Spleen (tissue), 11 donors: ENCODE measurements around the gene ELOB. TPM values are rescaled to one million over a fixed set of nuclear protein-coding genes. Genes with fewer than 3 reads are reported as not detected.

ENCODE experiments used
- DNase-seq: peaks from one replicate; pipeline ENCODE4 v3.0.0-alpha.2; 2020
- H3K27ac ChIP-seq, 8 donors: fragments of 200-600 bp; sonication (generic) in 7 of 8; 1 replicate in 4 of 8; 2 replicates in 4 of 8; pipeline versions ENCODE4 v1.5.0 to v1.8.0; 2016 to 2021; ENCODE audit warnings: inconsistent platforms in 4 of 8, mild to moderate bottlenecking in 4 of 8, moderate library complexity in 1 of 8
- H3K27me3 ChIP-seq, 7 donors: fragments of 200-600 bp; sonication (generic) in 6 of 7; replicated peaks in 1 of 7; 1 replicate in 4 of 7; 2 replicates in 3 of 7; pipeline versions ENCODE4 v1.5.0 to v1.8.0; 2016 to 2021; ENCODE audit warnings: inconsistent platforms in 3 of 7, mild to moderate bottlenecking in 1 of 7
- H3K36me3 ChIP-seq, 6 donors: fragments of 200-600 bp; sonication (generic) in 5 of 6; 1 replicate in 4 of 6; 2 replicates in 2 of 6; pipeline versions ENCODE4 v1.5.0 to v1.8.0; 2016 to 2021; ENCODE audit warnings: inconsistent platforms in 2 of 6
- H3K4me1 ChIP-seq, 6 donors: fragments of 200-600 bp; sonication (generic) in 5 of 6; 1 replicate in 3 of 6; 2 replicates in 3 of 6; pipeline versions ENCODE4 v1.5.0 to v1.8.0; 2016 to 2021; ENCODE audit warnings: inconsistent platforms in 3 of 6
- H3K4me3 ChIP-seq, 8 donors: fragments of 200-600 bp; sonication (generic) in 7 of 8; 1 replicate in 4 of 8; 2 replicates in 4 of 8; pipeline versions ENCODE4 v1.5.0 to v1.8.0; 2016 to 2021; ENCODE audit warnings: inconsistent platforms in 4 of 8, mild to moderate bottlenecking in 4 of 8, moderate library complexity in 2 of 8
- H3K9me3 ChIP-seq, 8 donors: fragments of 200-600 bp; sonication (generic) in 7 of 8; 1 replicate in 4 of 8; 2 replicates in 4 of 8; pipeline versions ENCODE4 v1.5.0 to v1.8.0; 2016 to 2021; ENCODE audit warnings: inconsistent platforms in 4 of 8
- CTCF ChIP-seq, 11 experiments: fragments of 200-600 bp in 7 of 11; fragments of 450-650 bp in 4 of 11; sonication (generic) in 4 of 11; IDR thresholded peaks in 8 of 11; conservative IDR thresholded peaks in 3 of 11; 1 replicate in 7 of 11; 2 replicates in 4 of 11; pipeline versions ENCODE4 v1.4.0 to v1.8.0; 2016 to 2021; ENCODE audit warnings: antibody characterized with exemption in 11 of 11, inconsistent platforms in 4 of 11, mild to moderate bottlenecking in 1 of 11
- POLR2A ChIP-seq, 3 donors: fragments of 450-650 bp; IDR thresholded peaks; one replicate each; pipeline ENCODE4 v1.5.1; 2017; ENCODE audit warnings: antibody characterized with exemption in 3 of 3, mild to moderate bottlenecking in 1 of 3
- POLR2AphosphoS5 ChIP-seq, 3 donors: sonication (generic); formaldehyde crosslinking; IDR thresholded peaks; one replicate each; pipeline ENCODE4 v1.5.1; 2017; ENCODE audit warnings: antibody characterized with exemption in 3 of 3
- WGBS, 5 donors: extraction: QIAGEN DNeasy Blood & Tissue Kit in 3 of 5; methylation state at CpG; one replicate each; pipeline versions ENCODE4 v1.1.5 to v1.1.7; 2013 to 2018; 5-methylcytosine and 5-hydroxymethylcytosine counted together
- intact Hi-C: fragments of 100-400 bp; cut with DNase I; formaldehyde crosslinking; loops from one replicate; pipeline ENCODE4 v1.15.0; 2023; ENCODE audit warnings: low total_unique reads
- polyA plus RNA-seq, 3 donors: library from polyadenylated mRNA; stranded (reverse); fragments of 200-250 nt; gene quantifications; one replicate each; pipeline ENCODE4 v1.2.1, GENCODE V29; 2013
- total RNA-seq, 7 donors: library from RNA; depleted of rRNA in 3 of 7; stranded (reverse); fragments of >200 nt in 3 of 7; fragmentation: NEBNext Ultra II Directional in 4 of 7; extraction: Animal tissue kit (Norgen Biotek cat#: 25700) in 4 of 7; gene quantifications; one replicate each; pipeline versions ENCODE4 v1.1.0 to v1.2.1, GENCODE V29; 2016 to 2021
- donor health status: healthy with polysubstance abuse.
- donor health status: DM: no; HTN: no; CAD: no; lungs with moderate emphysema.
- donor health status: DM: no; HTN: no; CAD: no.
- donor health status: Bipolar disorder and iron deficiency.
- donor health status: healthy.
- donor health status: DM: no; HTN: no; CAD: no.
- donor health status: DM: yes; HTN: yes; CAD: no.

ELOB gene
- total and polyA plus RNA-seq, 10 donors = 128 to 467 (median 219) TPM

- Histone ChIP-seq H3K9me3 (no peaks in the 10 kb centered on the region), H3K27me3 (peaks cover 0 to 71% (median 48%) of the 10 kb centered on the region in 7 donors), H3K4me1 (peaks cover 5 to 21% (median 17%) of the 10 kb centered on the region in 6 donors), H3K4me3 (no peak overlapping the region), H3K36me3 (no peaks in the 10 kb centered on the region), H3K27ac (no peak overlapping the region)
- intact Hi-C loops = no loop called here
- DNase-seq = no peak
- TF ChIP-seq POLR2AphosphoS5 (IDR thresholded peaks at IDR 0.05) = no peak
- WGBS, 5 donors = 50 to 80% (median 57%) methylated on average over 3 of the region's 3 CpGs
Observed at GRCh38 chr16:2786826-2787151, 9.7 kb upstream of the ELOB start.

- WGBS, 5 donors = 54 to 60% (median 57%) methylated on average over 15 of the region's 15 CpGs
- no peaks in the 10 kb centered on the region for H3K9me3 ChIP-seq
- H3K27me3 ChIP-seq = peaks cover 0 to 65% (median 48%) of the 10 kb centered on the region in 7 donors
- H3K4me3 ChIP-seq = peak overlapping the region in 3 of 8 donors; percentile 42 to 78 (median 42)
- no peak for TF ChIP-seq POLR2AphosphoS5 (IDR thresholded peaks at IDR 0.05)
- TF ChIP-seq CTCF (IDR thresholded peaks at IDR 0.05 in 8 of 11, conservative IDR thresholded peaks at IDR 0.05 in 3 of 11) = no peak
- no peak for TF ChIP-seq POLR2A (IDR thresholded peaks at IDR 0.05)
- no peak overlapping the region for H3K27ac ChIP-seq
- DNase-seq = peak; percentile 54
- H3K4me1 ChIP-seq = peaks cover 5 to 21% (median 17%) of the 10 kb centered on the region in 6 donors
- intact Hi-C loops = no loop called here
- no peaks in the 10 kb centered on the region for H3K36me3 ChIP-seq
Observed at GRCh38 chr16:2786061-2786825, 9.2 kb upstream of the ELOB start.

GRCh38 chr16:2785101-2785991, 8.3 kb upstream of the ELOB start:
- Histone ChIP-seq H3K9me3 (no peaks in the 10 kb centered on the region), H3K4me3 (peak overlapping the region; percentile 38 to 78 (median 43)), H3K4me1 (peaks cover 5 to 21% (median 17%) of the 10 kb centered on the region in 6 donors), H3K27me3 (peaks cover 0 to 56% (median 39%) of the 10 kb centered on the region in 7 donors), H3K27ac (no peak overlapping the region), H3K36me3 (no peaks in the 10 kb centered on the region)
- intact Hi-C loops = no loop called here
- TF ChIP-seq POLR2A (IDR thresholded peaks at IDR 0.05) (no peak), CTCF (IDR thresholded peaks at IDR 0.05 in 8 of 11, conservative IDR thresholded peaks at IDR 0.05 in 3 of 11) (peak in 2 of 11 experiments; percentile 7 to 29), POLR2AphosphoS5 (IDR thresholded peaks at IDR 0.05) (peak in 1 of 3 donors; percentile 16)
- 14 to 20% (median 18%) methylated on average over 35 to 79 of the region's 79 CpGs for WGBS, 5 donors
- DNase-seq = peak; percentile 80

- H3K4me1 ChIP-seq = peaks cover 5 to 23% (median 17%) of the 10 kb centered on the region in 6 donors
- no peaks in the 10 kb centered on the region for H3K9me3 ChIP-seq
- no peak for DNase-seq
- no peak overlapping the region for H3K27ac ChIP-seq
- no peaks in the 10 kb centered on the region for H3K36me3 ChIP-seq
- peak overlapping the region; percentile 38 to 78 (median 43) for H3K4me3 ChIP-seq
- intact Hi-C loops = no loop called here
- H3K27me3 ChIP-seq = peaks cover 0 to 51% (median 38%) of the 10 kb centered on the region in 7 donors
- WGBS, 5 donors = 56 to 62% (median 58%) methylated on average over 12 to 15 of the region's 15 CpGs
- no peak for TF ChIP-seq CTCF (IDR thresholded peaks at IDR 0.05 in 8 of 11, conservative IDR thresholded peaks at IDR 0.05 in 3 of 11)
- no peak for TF ChIP-seq POLR2AphosphoS5 (IDR thresholded peaks at IDR 0.05)
- no peak for TF ChIP-seq POLR2A (IDR thresholded peaks at IDR 0.05)
Observed at GRCh38 chr16:2784358-2785100, 7.4 kb upstream of the ELOB start.
